GM19240 (cell line): Measurements from ENCODE around the gene BCL10.
"Not testable (repeated sequence)": the region's sequence is repeated elsewhere in the genome, so short reads cannot be mapped to it uniquely, and the experiment has no call there.

ENCODE experiments used
- DNase-seq: peaks from one replicate; pipeline ENCODE4 v3.0.0; 2011; ENCODE audit warnings: low spot score; ENCODE audit not compliant: insufficient read length

BCL10 gene

GRCh38 chr1:85268801-85269585 lies 7.4 kb downstream of the BCL10 start:
- DNase-seq = no peak

DNA sequence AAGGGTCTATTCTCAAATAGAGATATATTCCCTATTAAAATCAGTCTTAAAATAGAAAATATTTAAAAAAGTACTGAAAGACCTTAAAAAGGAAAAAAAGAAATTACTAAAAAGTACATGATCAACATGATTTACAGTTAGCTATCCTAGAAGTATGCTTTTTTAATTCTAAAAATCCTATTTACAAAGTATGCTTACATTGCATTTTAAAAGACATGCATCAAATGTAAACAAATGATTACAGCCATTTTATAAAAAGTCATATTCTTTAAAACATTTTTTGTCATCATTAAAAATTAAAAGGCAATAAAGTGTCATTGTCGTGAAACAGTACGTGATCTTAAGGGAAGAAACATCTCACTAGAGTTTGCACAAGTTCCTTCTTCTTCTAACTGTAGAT lies 9.1 kb downstream of the BCL10 start:
- no peak for DNase-seq

DNA sequence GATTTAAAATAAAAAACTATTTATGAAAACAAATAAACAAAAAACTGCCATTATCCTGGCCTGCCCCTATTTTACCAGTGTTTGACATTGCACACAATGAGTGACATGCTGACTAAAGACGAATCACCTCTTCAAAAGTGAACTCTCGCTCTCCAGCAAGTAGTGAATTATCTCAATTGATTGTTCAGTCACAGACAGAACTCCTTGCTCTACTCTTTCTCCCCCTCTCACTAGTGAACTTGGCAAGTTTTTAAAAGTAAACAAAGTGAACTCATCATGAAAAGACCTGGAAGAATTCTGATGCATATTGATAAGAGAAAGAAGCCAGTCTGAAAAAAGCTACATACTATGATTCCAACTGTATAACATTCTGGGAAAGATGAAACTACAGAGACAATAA lies 12.3 kb downstream of the BCL10 start:
- DNase-seq = no peak

- DNase-seq = no peak
Observed at GRCh38 chr1:85262985-85263384, 13.4 kb downstream of the BCL10 start.

- no peak for DNase-seq
Observed at GRCh38 chr1:85259912-85260274, 16.5 kb downstream of the BCL10 start.

GRCh38 chr1:85259118-85259911 lies 17.1 kb downstream of the BCL10 start, which contains the start of gene C1orf52:
Gene C1orf52, minus strand, starts transcription at chr1:85259662. Its CDS starts 29 bp downstream, at chr1:85259633.
- peak; percentile 57 for DNase-seq

DNA sequence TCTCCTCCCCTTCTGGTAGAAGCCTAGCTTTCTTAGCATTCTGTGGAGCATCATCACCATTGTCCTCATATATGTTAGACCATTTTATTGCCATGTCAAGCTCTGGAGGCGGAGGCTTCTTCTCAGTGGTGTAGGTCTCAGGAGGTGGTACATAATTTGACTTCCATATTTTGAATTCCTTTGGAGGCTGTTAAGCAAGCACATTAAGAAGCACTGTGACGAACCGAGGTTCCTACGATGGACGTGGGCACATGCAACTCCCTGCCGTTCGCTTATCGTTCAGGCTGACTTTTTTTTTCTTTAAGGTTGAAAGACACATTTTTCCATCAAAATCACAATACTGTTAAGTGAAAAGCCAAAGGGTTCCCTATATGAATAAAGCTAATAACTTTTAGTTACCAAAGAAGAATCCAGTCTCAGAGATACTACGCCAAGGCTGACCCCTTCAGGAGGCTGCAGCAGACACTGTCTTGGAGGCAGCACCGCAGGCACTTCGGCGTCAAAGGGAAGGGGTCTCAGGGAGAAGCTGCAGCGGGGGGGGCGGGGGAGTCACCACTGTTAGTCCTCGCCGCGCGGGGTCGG lies 17.8 kb downstream of the BCL10 start:
- DNase-seq = no peak

DNA sequence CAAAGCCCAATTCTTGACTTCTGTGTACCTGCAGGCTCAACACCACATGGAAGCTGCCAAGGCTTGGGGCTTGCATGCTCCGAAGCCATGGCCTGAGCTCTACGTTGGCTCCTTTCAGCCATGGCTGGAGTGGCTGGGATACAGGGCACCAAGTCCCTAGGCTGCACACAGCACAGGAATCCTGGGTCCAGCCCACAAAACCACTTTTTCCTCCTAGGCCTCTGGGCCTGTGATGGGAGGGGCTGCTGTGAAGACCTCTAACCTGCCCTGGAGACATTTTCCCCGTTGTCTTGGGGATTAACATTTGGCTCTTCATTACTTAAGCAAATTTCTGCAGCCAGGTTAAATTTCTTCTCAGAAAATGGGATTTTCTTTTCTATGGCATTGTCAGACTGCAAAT lies 27.4 kb downstream of the BCL10 start:
- DNase-seq = not testable (repeated sequence)

DNA sequence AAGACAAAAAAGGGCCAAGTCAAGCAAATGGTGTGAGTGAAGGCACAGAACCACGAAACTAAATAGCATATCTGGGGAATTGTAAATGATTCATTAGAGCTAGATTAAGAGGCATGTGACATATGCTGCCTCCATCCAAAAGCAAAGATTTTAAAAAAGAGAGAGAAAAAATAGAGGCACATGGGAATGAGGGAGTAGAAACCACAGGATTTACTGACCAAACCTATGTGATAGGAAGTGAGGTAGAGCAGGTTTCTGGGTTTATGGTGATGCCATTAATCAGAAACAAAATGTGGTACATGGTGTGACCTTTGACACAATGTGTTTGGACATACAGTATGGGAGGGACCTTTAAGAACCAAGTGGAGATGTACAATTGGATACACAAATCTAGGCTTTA lies 30.5 kb downstream of the BCL10 start:
- no peak for DNase-seq

DNA sequence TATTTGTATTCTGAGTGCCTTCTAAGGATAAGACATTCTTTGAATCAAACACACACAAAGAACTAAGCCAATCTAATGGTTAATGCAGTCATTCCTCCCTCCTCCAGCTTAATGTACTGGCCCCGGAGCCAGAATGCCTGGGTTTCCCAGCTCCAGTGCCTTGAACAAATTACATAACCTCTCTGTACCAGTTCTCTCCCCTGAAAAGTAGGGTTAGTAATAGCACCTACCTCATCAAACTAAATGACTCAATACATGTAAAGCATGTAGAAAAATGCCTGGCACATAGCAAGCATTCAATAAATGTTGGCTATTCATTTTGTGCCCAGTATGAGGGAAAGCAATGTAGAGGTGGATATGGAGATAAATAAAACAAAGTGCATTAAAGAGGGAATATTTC lies 31.0 kb downstream of the BCL10 start:
- DNase-seq = no peak

- DNase-seq = no peak
Observed at GRCh38 chr1:85244271-85245061, 32.0 kb downstream of the BCL10 start.

DNA sequence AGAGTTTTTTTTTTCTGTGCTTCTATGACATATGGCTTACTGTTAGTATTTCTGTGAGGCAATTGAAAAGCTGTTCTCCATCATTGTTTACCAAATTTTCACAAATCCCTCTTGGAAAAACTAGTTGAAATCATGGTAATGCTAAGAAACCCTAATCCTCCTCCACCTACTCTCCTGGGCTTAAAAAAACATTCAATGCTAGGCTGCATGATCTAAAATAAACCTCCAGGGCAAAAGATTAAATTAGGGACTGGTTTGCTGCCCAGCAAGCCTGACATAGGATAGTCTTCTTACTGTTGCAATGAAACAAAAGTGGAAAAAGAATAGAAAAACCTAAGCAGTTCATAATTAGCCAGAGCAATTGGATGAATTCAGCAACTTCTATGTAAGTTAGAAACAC lies 33.1 kb downstream of the BCL10 start:
- DNase-seq = no peak

- no peak for DNase-seq
Observed at GRCh38 chr1:85240643-85241042, 35.8 kb downstream of the BCL10 start.

DNA sequence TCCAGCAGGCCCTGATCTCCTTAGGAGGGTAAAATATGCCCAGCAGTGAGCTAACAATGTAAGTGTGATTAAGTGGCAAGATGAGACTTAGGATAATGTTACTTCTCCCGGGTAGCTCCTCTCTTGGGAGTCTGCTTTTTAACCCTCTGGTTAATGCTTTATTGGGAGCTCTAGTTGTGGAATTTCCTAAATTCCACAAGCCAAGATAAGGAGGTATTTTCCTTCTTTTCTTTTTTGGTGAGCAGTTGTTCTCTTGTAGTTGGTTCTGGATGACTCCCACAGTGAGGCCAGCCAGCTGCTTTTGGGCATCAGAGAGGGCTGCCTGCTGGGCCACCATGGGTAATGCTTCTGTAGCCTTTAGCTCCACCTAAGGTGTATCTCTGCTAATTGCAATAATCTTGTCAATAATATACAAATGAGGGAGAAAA lies 36.2 kb downstream of the BCL10 start:
- no peak for DNase-seq

- DNase-seq = no peak
Observed at GRCh38 chr1:85237613-85238012, 38.8 kb downstream of the BCL10 start.

DNA sequence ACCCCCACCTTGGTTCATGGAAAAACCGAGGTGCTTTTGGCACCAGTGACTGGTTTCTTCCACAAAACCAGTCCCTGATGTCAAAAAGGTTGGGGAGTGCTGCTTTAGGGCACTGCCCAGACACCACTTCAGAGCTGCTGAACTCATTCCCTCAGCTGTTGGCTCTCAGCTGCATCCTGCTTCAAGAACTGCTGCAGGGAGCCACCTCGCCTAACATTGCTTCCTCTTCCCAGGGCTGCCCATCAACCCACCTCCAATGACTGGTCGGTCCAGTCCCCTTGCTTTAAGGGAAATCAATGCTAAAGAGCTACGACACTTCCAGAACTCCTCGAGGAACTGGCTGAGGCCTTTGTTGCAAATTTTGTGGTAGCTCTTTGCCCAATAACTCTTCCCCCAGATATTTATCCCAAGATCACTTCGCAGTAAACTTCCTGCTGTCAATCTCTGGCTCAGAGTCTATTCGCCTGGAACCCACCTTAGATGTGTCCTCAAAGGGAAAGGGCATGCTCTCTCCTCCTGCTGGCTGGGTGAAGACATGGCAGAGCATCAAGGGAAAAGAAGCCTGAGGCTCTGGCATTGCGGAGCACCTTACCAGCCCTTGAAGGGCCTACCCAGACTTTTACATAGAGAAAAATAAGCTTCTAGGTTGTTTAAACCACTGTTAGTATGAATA lies 46.0 kb downstream of the BCL10 start:
- no peak for DNase-seq

DNA sequence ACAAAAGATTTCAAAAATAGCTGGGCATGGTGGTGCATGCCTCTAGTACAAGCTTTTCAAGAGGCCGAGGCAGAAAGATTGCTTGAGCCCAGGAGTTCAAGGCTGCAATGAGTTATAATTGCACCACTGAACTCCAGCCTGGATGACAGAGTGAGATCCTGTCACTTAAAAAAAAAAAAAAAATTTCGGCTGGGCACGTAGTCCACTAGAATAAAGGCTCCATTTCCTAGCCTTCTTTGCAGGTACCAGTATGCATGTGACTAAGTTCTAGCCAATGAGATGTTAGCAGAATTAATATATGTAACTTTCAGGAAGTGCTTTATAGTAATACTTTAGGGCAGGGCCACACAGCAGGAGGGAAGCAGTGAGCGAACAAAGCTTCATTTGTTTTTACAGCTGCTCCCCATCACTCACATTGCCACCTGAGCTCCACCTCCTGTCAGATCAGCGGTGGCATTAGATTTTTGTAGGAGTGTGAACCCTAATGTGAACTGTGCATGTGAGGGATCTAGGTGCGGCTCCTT lies 46.8 kb downstream of the BCL10 start:
- no peak for DNase-seq

- no peak for DNase-seq
Observed at GRCh38 chr1:85228972-85229371, 47.5 kb downstream of the BCL10 start.

DNA sequence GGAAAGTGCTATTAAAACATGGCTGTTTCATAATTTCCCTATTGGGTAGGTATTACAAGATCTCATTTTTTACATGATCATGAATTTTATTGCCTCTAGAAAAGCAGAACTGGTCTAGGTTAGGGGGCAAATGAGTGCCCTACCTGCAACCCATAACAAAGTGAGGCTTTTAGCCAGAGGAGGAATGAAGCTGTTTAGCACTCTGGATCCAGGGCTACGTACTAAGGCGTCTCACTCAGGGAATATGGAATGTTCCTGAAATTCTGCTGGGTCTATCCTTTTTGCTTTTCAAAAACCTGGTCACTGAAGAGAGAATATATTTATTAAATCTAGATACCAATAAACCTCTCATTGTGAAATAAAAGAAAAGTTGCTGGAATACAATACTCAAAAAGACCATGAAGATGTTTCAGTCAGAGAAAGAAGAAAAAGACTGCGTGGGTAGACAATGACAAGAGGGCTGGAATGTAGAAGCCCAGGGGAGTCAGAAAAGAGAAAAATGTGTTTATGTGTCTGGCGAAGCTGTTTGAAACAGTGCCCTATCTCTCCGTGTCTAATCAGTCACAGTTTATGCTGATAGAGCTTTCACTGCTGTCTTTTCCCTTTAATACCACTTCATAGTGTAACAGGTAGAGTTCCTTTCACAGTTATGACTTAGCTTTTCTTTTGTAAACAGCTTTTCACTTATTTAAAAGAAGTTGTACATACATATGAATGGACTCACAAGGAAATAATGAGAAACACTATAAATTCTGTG lies 50.6 kb downstream of the BCL10 start:
- no peak for DNase-seq
